ENCODE results near the gene ZNF397.

DNA sequence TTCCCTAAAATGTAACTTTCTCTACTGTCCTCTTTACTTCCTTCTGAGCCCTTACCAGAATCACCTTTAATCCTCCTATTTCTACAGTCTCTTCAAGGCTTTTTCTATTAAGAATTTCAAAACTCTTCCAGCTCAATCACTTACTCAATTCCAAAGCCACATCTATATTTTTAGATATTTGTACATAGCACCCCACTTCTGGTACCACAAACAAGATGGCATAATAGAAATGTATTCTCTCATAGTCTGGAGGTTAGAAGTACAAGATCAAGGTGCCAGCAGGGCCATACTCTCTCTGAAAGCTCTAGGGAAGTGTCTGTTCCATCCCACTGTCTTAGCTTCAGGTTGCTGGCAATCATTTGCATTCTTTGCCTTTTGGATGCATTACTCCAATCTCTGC is 38.1 kb downstream of the ZNF397 start:
- TF ChIP-seq, protein P1, sequence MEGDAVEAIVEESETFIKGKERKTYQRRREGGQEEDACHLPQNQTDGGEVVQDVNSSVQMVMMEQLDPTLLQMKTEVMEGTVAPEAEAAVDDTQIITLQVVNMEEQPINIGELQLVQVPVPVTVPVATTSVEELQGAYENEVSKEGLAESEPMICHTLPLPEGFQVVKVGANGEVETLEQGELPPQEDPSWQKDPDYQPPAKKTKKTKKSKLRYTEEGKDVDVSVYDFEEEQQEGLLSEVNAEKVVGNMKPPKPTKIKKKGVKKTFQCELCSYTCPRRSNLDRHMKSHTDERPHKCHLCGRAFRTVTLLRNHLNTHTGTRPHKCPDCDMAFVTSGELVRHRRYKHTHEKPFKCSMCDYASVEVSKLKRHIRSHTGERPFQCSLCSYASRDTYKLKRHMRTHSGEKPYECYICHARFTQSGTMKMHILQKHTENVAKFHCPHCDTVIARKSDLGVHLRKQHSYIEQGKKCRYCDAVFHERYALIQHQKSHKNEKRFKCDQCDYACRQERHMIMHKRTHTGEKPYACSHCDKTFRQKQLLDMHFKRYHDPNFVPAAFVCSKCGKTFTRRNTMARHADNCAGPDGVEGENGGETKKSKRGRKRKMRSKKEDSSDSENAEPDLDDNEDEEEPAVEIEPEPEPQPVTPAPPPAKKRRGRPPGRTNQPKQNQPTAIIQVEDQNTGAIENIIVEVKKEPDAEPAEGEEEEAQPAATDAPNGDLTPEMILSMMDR (IDR thresholded peaks at IDR 0.05; ENCODE audit: low read depth, low read length, missing input control), result no peak
- TF ChIP-seq, protein P2, sequence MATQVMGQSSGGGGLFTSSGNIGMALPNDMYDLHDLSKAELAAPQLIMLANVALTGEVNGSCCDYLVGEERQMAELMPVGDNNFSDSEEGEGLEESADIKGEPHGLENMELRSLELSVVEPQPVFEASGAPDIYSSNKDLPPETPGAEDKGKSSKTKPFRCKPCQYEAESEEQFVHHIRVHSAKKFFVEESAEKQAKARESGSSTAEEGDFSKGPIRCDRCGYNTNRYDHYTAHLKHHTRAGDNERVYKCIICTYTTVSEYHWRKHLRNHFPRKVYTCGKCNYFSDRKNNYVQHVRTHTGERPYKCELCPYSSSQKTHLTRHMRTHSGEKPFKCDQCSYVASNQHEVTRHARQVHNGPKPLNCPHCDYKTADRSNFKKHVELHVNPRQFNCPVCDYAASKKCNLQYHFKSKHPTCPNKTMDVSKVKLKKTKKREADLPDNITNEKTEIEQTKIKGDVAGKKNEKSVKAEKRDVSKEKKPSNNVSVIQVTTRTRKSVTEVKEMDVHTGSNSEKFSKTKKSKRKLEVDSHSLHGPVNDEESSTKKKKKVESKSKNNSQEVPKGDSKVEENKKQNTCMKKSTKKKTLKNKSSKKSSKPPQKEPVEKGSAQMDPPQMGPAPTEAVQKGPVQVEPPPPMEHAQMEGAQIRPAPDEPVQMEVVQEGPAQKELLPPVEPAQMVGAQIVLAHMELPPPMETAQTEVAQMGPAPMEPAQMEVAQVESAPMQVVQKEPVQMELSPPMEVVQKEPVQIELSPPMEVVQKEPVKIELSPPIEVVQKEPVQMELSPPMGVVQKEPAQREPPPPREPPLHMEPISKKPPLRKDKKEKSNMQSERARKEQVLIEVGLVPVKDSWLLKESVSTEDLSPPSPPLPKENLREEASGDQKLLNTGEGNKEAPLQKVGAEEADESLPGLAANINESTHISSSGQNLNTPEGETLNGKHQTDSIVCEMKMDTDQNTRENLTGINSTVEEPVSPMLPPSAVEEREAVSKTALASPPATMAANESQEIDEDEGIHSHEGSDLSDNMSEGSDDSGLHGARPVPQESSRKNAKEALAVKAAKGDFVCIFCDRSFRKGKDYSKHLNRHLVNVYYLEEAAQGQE (IDR thresholded peaks at IDR 0.05), result no peak
- no peak for TF ChIP-seq SP1 (IDR thresholded peaks at IDR 0.05)
- TF ChIP-seq, protein P3, sequence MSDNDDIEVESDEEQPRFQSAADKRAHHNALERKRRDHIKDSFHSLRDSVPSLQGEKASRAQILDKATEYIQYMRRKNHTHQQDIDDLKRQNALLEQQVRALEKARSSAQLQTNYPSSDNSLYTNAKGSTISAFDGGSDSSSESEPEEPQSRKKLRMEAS (IDR thresholded peaks at IDR 0.05), result no peak
- TF ChIP-seq YY1 (IDR thresholded peaks at IDR 0.05), result no peak
- TF ChIP-seq, protein P4, sequence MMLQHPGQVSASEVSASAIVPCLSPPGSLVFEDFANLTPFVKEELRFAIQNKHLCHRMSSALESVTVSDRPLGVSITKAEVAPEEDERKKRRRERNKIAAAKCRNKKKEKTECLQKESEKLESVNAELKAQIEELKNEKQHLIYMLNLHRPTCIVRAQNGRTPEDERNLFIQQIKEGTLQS (IDR thresholded peaks at IDR 0.05), result no peak
- TF ChIP-seq GABPA (IDR thresholded peaks at IDR 0.05 in 1 of 2, conservative IDR thresholded peaks at IDR 0.05 in 1 of 2), result no peak
- TF ChIP-seq, protein P5, sequence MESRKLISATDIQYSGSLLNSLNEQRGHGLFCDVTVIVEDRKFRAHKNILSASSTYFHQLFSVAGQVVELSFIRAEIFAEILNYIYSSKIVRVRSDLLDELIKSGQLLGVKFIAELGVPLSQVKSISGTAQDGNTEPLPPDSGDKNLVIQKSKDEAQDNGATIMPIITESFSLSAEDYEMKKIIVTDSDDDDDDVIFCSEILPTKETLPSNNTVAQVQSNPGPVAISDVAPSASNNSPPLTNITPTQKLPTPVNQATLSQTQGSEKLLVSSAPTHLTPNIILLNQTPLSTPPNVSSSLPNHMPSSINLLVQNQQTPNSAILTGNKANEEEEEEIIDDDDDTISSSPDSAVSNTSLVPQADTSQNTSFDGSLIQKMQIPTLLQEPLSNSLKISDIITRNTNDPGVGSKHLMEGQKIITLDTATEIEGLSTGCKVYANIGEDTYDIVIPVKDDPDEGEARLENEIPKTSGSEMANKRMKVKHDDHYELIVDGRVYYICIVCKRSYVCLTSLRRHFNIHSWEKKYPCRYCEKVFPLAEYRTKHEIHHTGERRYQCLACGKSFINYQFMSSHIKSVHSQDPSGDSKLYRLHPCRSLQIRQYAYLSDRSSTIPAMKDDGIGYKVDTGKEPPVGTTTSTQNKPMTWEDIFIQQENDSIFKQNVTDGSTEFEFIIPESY (IDR thresholded peaks at IDR 0.05), result no peak
- no peak for TF ChIP-seq RXRA (IDR thresholded peaks at IDR 0.05)
- TF ChIP-seq JUND (IDR thresholded peaks at IDR 0.05), result no peak
- TF ChIP-seq RAD21 (IDR thresholded peaks at IDR 0.05), result no peak
- no peak for TF ChIP-seq EGR1 (IDR thresholded peaks at IDR 0.05; ENCODE audit: low read depth in 2 of 2)
- no peak for TF ChIP-seq FOXA1 (IDR thresholded peaks at IDR 0.05)

All from liver (tissue), 3 donors.